ENCODE measurements around the gene RDH16. TPM values are rescaled to one million over a fixed set of nuclear protein-coding genes. Genes with fewer than 3 reads are reported as not detected.
"Not testable (repeated sequence)": the region's sequence is repeated elsewhere in the genome, so short reads cannot be mapped to it uniquely, and the experiment has no call there.

RDH16 gene
- total RNA-seq, 1 experiment from 2014 or later, result 0.16 TPM

- Mint-ChIP-seq H3K27ac (ENCODE audit: low read depth, unreplicated experiment) (no peak overlapping the region), H3K4me3 (ENCODE audit: unreplicated experiment) (no peak overlapping the region), H3K27me3 (ENCODE audit: insufficient read depth, unreplicated experiment) (no peaks in the 10 kb centered on the region), H3K4me1 (ENCODE audit: insufficient read depth, unreplicated experiment) (no peaks in the 10 kb centered on the region), H3K36me3 (ENCODE audit: insufficient read depth, unreplicated experiment) (no peaks in the 10 kb centered on the region), H3K9me3 (ENCODE audit: unreplicated experiment) (peaks cover 11% of the 10 kb centered on the region)
- no peak for TF ChIP-seq CTCF (IDR thresholded peaks at IDR 0.05; ENCODE audit: unreplicated experiment)
- POLR2A ChIA-PET, result interaction anchor here (0.9 kb wide), 1 partner anchor 16 kb away, joined by 3 read pairs; no protein-coding TSS in a partner anchor
- DNase-seq (ENCODE audit: unreplicated experiment), result no peak
- BruUV-seq (replicated peaks), result no TSS peak
- intact Hi-C loops (cut with micrococcal nuclease), result no loop called here
- CTCF ChIA-PET, result interaction anchor here (0.6 to 0.8 kb wide), 3 partner anchors 13 to 159 kb away, joined by 3 to 4 read pairs (median 3); no protein-coding TSS in a partner anchor
Observed at GRCh38 chr12:56916296-56916995, 41.0 kb downstream of the RDH16 start.

- no peak for DNase-seq (ENCODE audit: unreplicated experiment)
- intact Hi-C loops (cut with micrococcal nuclease), result no loop called here
- Mint-ChIP-seq H3K9me3 (ENCODE audit: unreplicated experiment) (peaks cover 14% of the 10 kb centered on the region), H3K27me3 (ENCODE audit: insufficient read depth, unreplicated experiment) (no peaks in the 10 kb centered on the region), H3K27ac (ENCODE audit: low read depth, unreplicated experiment) (no peak overlapping the region), H3K36me3 (ENCODE audit: insufficient read depth, unreplicated experiment) (no peaks in the 10 kb centered on the region), H3K4me1 (ENCODE audit: insufficient read depth, unreplicated experiment) (no peaks in the 10 kb centered on the region), H3K4me3 (ENCODE audit: unreplicated experiment) (no peak overlapping the region)
- TF ChIP-seq CTCF (IDR thresholded peaks at IDR 0.05; ENCODE audit: unreplicated experiment), result no peak
- BruUV-seq (replicated peaks), result no TSS peak
- POLR2A ChIA-PET, result no interaction called here
- CTCF ChIA-PET, result interaction anchor here (0.7 kb wide), 1 partner anchor 278 kb away, joined by 3 read pairs; no protein-coding TSS in a partner anchor
Observed at GRCh38 chr12:56914724-56915123, 42.7 kb downstream of the RDH16 start.

- intact Hi-C loops (cut with micrococcal nuclease), result no loop called here
- TF ChIP-seq CTCF (IDR thresholded peaks at IDR 0.05; ENCODE audit: unreplicated experiment), result no peak
- Mint-ChIP-seq H3K27me3 (ENCODE audit: insufficient read depth, unreplicated experiment) (no peaks in the 10 kb centered on the region), H3K4me3 (ENCODE audit: unreplicated experiment) (no peak overlapping the region), H3K4me1 (ENCODE audit: insufficient read depth, unreplicated experiment) (no peaks in the 10 kb centered on the region), H3K9me3 (ENCODE audit: unreplicated experiment) (peaks cover 17% of the 10 kb centered on the region), H3K36me3 (ENCODE audit: insufficient read depth, unreplicated experiment) (no peaks in the 10 kb centered on the region), H3K27ac (ENCODE audit: low read depth, unreplicated experiment) (no peak overlapping the region)
- no peak for DNase-seq (ENCODE audit: unreplicated experiment)
- ChIA-PET CTCF (no interaction called here), POLR2A (no interaction called here)
- BruUV-seq (replicated peaks), result no TSS peak
Observed at GRCh38 chr12:56914256-56914655, 43.2 kb downstream of the RDH16 start.

- H3K27me3 Mint-ChIP-seq (ENCODE audit: insufficient read depth, unreplicated experiment); H3K36me3 Mint-ChIP-seq (ENCODE audit: insufficient read depth, unreplicated experiment); DNase-seq (ENCODE audit: unreplicated experiment); H3K4me3 Mint-ChIP-seq (ENCODE audit: unreplicated experiment); H3K27ac Mint-ChIP-seq (ENCODE audit: low read depth, unreplicated experiment); H3K4me1 Mint-ChIP-seq (ENCODE audit: insufficient read depth, unreplicated experiment); BruUV-seq (replicated peaks); intact Hi-C loops (cut with micrococcal nuclease); CTCF ChIA-PET; POLR2A ChIA-PET: not testable (repeated sequence)
- peaks cover 17% of the 10 kb centered on the region for H3K9me3 Mint-ChIP-seq (ENCODE audit: unreplicated experiment)
Observed at GRCh38 chr12:56909403-56909802, 48.0 kb downstream of the RDH16 start.

Measured in MCF 10A (cell line).